GM23338 (cell line): ENCODE results near the gene KLHL40. TPM values are rescaled to one million over a fixed set of nuclear protein-coding genes. Genes with fewer than 3 reads are reported as not detected.
A peak's percentile ranks its signal among the peaks of the same experiment; 100 is the strongest.

Source experiments
- ATAC-seq: fragments of 200-7000 bp; cut with Tn5 transposase; 3 replicates; pipeline ENCODE4 v1.9.1; 2020
- DNase-seq: peaks from one replicate; pipeline ENCODE4 v3.0.0-alpha.2; 2015; ENCODE audit warnings: low spot score
- H2AFZ ChIP-seq: fragments of 200-600 bp; sonication (generic); 2 replicates; pipeline ENCODE4 v1.8.0; 2016; ENCODE audit warnings: antibody characterized with exemption, mild to moderate bottlenecking, moderate library complexity
- H3F3A ChIP-seq: fragments of 200-600 bp; sonication (generic); replicated peaks from 2 replicates; pipeline ENCODE4 v1.8.0; 2017; ENCODE audit warnings: antibody characterized with exemption, mixed run types, low read depth
- H3K27ac ChIP-seq: fragments of 200-600 bp; sonication (generic); 2 replicates; pipeline ENCODE4 v1.6.1; 2016; ENCODE audit warnings: low read depth
- H3K27me3 ChIP-seq: fragments of 200-600 bp; sonication (generic); 2 replicates; pipeline ENCODE4 v1.8.0; 2016; ENCODE audit warnings: mild to moderate bottlenecking, mixed run types, moderate library complexity; ENCODE audit not compliant: insufficient read depth
- H3K36me3 ChIP-seq: fragments of 200-600 bp; sonication (generic); 2 replicates; pipeline ENCODE4 v1.8.0; 2016; ENCODE audit warnings: mild to moderate bottlenecking; ENCODE audit not compliant: insufficient read depth
- H3K4me1 ChIP-seq: fragments of 200-600 bp; sonication (generic); 2 replicates; pipeline ENCODE4 v1.8.0; 2016; ENCODE audit warnings: mild to moderate bottlenecking, moderate library complexity; ENCODE audit not compliant: insufficient read depth
- H3K4me2 ChIP-seq: fragments of 200-600 bp; sonication (generic); 2 replicates; pipeline ENCODE4 v1.7.1; 2017; ENCODE audit warnings: mixed run types
- H3K4me3 ChIP-seq: fragments of 200-600 bp; sonication (generic); 2 replicates; pipeline ENCODE4 v1.6.1; 2016; ENCODE audit warnings: mixed run types
- H3K79me2 ChIP-seq: fragments of 200-600 bp; sonication (generic); replicated peaks from 2 replicates; pipeline ENCODE4 v1.8.0; 2017; ENCODE audit warnings: mild to moderate bottlenecking; ENCODE audit not compliant: insufficient read depth
- H3K9me2 ChIP-seq: fragments of 200-600 bp; sonication (generic); 2 replicates; pipeline ENCODE4 v1.8.0; 2017; ENCODE audit not compliant: insufficient read depth
- H4K20me1 ChIP-seq: fragments of 200-600 bp; sonication (generic); replicated peaks from 2 replicates; pipeline ENCODE4 v1.8.0; 2017; ENCODE audit warnings: mild to moderate bottlenecking; ENCODE audit not compliant: insufficient read depth
- H3K27ac Mint-ChIP-seq: 2 replicates; pipeline ENCODE4 v1.8.0; 2020; ENCODE audit warnings: inconsistent platforms, mild to moderate bottlenecking, moderate library complexity, mixed read lengths
- H3K27me3 Mint-ChIP-seq: 3 replicates; pipeline ENCODE4 v1.8.0; 2022; ENCODE audit warnings: low read depth, mild to moderate bottlenecking, moderate library complexity, mixed read lengths, inconsistent platforms; ENCODE audit not compliant: insufficient read depth, poor library complexity
- H3K36me3 Mint-ChIP-seq: 3 replicates; pipeline ENCODE4 v1.8.0; 2021; ENCODE audit warnings: low read depth, mild to moderate bottlenecking, inconsistent platforms, moderate library complexity, mixed read lengths
- H3K4me1 Mint-ChIP-seq: 3 replicates; pipeline ENCODE4 v1.8.0; 2020; ENCODE audit warnings: mild to moderate bottlenecking, inconsistent platforms, mixed read lengths
- H3K4me3 Mint-ChIP-seq: 3 replicates; pipeline ENCODE4 v1.8.0; 2021; ENCODE audit warnings: moderate library complexity, mild to moderate bottlenecking, inconsistent platforms, mixed read lengths
- H3K9me3 Mint-ChIP-seq: 3 replicates; pipeline ENCODE4 v1.8.0; 2020; ENCODE audit warnings: moderate library complexity, mild to moderate bottlenecking, inconsistent platforms, mixed read lengths
- CREB1 ChIP-seq: fragments of 250-450 bp; sonication (Bioruptor Pico); IDR thresholded peaks from 2 replicates; pipeline ENCODE4 v1.5.0; 2020; ENCODE audit warnings: low read depth, mild to moderate bottlenecking, moderate library complexity
- CTCF ChIP-seq, 2 experiments: fragments of 200-600 bp in 1 of 2; sonication (generic) in 1 of 2; conservative IDR thresholded peaks; 2 replicates each; pipeline versions ENCODE4 v1.5.1 to v1.6.1; 2016 to 2017; ENCODE audit warnings: antibody characterized with exemption in 2 of 2, low read depth in 2 of 2, mild to moderate bottlenecking in 2 of 2, moderate library complexity in 1 of 2
- EZH2 ChIP-seq: fragments of 200-600 bp; sonication (generic); IDR thresholded peaks from one replicate; pipeline ENCODE4 v1.8.0; 2017; ENCODE audit warnings: antibody characterized with exemption, mild to moderate bottlenecking, low read depth; ENCODE audit not compliant: unreplicated experiment
- EZH2phosphoT487 ChIP-seq: fragments of 200-600 bp; sonication (generic); IDR thresholded peaks from one replicate; pipeline ENCODE4 v1.8.1; 2018; ENCODE audit warnings: antibody characterized with exemption; ENCODE audit not compliant: unreplicated experiment
- JUNB ChIP-seq: IDR thresholded peaks from one replicate; pipeline ENCODE4 v1.6.1; 2016; ENCODE audit warnings: antibody characterized with exemption; ENCODE audit not compliant: unreplicated experiment
- NANOG ChIP-seq: IDR thresholded peaks from 2 replicates; pipeline ENCODE4 v1.6.1; 2016; ENCODE audit warnings: antibody characterized with exemption, borderline replicate concordance
- POLR2AphosphoS5 ChIP-seq: IDR thresholded peaks from 2 replicates; pipeline ENCODE4 v1.6.1; 2016; ENCODE audit warnings: antibody characterized with exemption, low read depth
- STAT1 ChIP-seq: IDR thresholded peaks from one replicate; pipeline ENCODE4 v1.6.1; 2016; ENCODE audit warnings: antibody characterized with exemption; ENCODE audit not compliant: unreplicated experiment
- ZNF114 ChIP-seq: fragments of 250-450 bp; sonication (Bioruptor Pico); IDR thresholded peaks from 2 replicates; pipeline ENCODE4 v1.5.0; 2020; ENCODE audit warnings: mild to moderate bottlenecking, moderate library complexity
- ZNF331 ChIP-seq: fragments of 250-450 bp; sonication (Bioruptor Pico); IDR thresholded peaks from 2 replicates; pipeline ENCODE4 v1.5.0; 2020; ENCODE audit warnings: low read depth, mild to moderate bottlenecking, moderate library complexity
- polyA plus RNA-seq: library from polyadenylated mRNA; unstranded; fragments of >200 nt; fragmentation: Nextera tagmentation; extraction: Ambion mirVana; gene quantifications from 2 replicates; pipeline ENCODE4 v1.2.1, GENCODE V29; 2016
- total RNA-seq: library from RNA; depleted of rRNA; stranded (reverse); fragments of >200 nt; shearing (Covaris generic); gene quantifications from 2 replicates; pipeline ENCODE4 v1.2.3, GENCODE V29; 2014
- TF ChIP-seq, protein P1 (sequence below): fragments of 250-450 bp; sonication (Bioruptor Pico); IDR thresholded peaks from 2 replicates; pipeline ENCODE4 v1.5.0; 2020; ENCODE audit warnings: mild to moderate bottlenecking, moderate library complexity
- TF ChIP-seq, protein P2 (sequence below): IDR thresholded peaks from one replicate; pipeline ENCODE4 v1.6.1; 2018; ENCODE audit warnings: antibody characterized with exemption; ENCODE audit not compliant: unreplicated experiment
- TF ChIP-seq, protein P3 (sequence below): IDR thresholded peaks from 2 replicates; pipeline ENCODE4 v1.6.1; 2016; ENCODE audit warnings: antibody characterized with exemption

KLHL40 gene
- total and polyA plus RNA-seq, 2 experiments from 2014 or later: not detected

GRCh38 chr3:42649783-42650182, 35.6 kb upstream of the KLHL40 start:
- H3K4me2 ChIP-seq: no peak overlapping the region
- no peak overlapping the region for H2AFZ ChIP-seq
- H3K27me3 ChIP-seq: no peaks in the 10 kb centered on the region
- no peaks in the 10 kb centered on the region; the same call in 1 of the 2 replicates for H4K20me1 ChIP-seq
- no peak overlapping the region for H3K27ac Mint-ChIP-seq
- H3K4me3 ChIP-seq: no peak overlapping the region
- no peaks in the 10 kb centered on the region for H3K9me2 ChIP-seq
- peaks cover 46% of the 10 kb centered on the region for H3K4me1 Mint-ChIP-seq
- TF ChIP-seq NANOG (no peak), STAT1 (no peak), ZNF331 (CRISPR knock-in tag) (no peak), EZH2phosphoT487 (no peak), JUNB (no peak), EZH2 (no peak), ZNF114 (CRISPR knock-in tag) (no peak), POLR2AphosphoS5 (no peak), CTCF (conservative IDR thresholded peaks at IDR 0.05; ENCODE audit: low read depth in 2 of 2) (no peak), CREB1 (CRISPR knock-in tag) (no peak)
- TF ChIP-seq, protein P1, sequence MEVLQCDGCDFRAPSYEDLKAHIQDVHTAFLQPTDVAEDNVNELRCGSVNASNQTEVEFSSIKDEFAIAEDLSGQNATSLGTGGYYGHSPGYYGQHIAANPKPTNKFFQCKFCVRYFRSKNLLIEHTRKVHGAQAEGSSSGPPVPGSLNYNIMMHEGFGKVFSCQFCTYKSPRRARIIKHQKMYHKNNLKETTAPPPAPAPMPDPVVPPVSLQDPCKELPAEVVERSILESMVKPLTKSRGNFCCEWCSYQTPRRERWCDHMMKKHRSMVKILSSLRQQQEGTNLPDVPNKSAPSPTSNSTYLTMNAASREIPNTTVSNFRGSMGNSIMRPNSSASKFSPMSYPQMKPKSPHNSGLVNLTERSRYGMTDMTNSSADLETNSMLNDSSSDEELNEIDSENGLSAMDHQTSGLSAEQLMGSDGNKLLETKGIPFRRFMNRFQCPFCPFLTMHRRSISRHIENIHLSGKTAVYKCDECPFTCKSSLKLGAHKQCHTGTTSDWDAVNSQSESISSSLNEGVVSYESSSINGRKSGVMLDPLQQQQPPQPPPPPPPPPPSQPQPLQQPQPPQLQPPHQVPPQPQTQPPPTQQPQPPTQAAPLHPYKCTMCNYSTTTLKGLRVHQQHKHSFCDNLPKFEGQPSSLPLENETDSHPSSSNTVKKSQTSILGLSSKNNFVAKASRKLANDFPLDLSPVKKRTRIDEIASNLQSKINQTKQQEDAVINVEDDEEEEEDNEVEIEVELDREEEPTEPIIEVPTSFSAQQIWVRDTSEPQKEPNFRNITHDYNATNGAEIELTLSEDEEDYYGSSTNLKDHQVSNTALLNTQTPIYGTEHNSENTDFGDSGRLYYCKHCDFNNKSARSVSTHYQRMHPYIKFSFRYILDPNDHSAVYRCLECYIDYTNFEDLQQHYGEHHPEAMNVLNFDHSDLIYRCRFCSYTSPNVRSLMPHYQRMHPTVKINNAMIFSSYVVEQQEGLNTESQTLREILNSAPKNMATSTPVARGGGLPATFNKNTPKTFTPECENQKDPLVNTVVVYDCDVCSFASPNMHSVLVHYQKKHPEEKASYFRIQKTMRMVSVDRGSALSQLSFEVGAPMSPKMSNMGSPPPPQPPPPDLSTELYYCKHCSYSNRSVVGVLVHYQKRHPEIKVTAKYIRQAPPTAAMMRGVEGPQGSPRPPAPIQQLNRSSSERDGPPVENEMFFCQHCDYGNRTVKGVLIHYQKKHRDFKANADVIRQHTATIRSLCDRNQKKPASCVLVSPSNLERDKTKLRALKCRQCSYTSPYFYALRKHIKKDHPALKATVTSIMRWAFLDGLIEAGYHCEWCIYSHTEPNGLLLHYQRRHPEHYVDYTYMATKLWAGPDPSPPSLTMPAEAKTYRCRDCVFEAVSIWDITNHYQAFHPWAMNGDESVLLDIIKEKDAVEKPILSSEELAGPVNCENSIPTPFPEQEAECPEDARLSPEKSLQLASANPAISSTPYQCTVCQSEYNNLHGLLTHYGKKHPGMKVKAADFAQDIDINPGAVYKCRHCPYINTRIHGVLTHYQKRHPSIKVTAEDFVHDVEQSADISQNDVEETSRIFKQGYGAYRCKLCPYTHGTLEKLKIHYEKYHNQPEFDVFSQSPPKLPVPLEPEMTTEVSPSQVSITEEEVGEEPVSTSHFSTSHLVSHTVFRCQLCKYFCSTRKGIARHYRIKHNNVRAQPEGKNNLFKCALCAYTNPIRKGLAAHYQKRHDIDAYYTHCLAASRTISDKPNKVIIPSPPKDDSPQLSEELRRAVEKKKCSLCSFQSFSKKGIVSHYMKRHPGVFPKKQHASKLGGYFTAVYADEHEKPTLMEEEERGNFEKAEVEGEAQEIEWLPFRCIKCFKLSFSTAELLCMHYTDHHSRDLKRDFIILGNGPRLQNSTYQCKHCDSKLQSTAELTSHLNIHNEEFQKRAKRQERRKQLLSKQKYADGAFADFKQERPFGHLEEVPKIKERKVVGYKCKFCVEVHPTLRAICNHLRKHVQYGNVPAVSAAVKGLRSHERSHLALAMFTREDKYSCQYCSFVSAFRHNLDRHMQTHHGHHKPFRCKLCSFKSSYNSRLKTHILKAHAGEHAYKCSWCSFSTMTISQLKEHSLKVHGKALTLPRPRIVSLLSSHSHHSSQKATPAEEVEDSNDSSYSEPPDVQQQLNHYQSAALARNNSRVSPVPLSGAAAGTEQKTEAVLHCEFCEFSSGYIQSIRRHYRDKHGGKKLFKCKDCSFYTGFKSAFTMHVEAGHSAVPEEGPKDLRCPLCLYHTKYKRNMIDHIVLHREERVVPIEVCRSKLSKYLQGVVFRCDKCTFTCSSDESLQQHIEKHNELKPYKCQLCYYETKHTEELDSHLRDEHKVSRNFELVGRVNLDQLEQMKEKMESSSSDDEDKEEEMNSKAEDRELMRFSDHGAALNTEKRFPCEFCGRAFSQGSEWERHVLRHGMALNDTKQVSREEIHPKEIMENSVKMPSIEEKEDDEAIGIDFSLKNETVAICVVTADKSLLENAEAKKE: no peak
- TF ChIP-seq, protein P2, sequence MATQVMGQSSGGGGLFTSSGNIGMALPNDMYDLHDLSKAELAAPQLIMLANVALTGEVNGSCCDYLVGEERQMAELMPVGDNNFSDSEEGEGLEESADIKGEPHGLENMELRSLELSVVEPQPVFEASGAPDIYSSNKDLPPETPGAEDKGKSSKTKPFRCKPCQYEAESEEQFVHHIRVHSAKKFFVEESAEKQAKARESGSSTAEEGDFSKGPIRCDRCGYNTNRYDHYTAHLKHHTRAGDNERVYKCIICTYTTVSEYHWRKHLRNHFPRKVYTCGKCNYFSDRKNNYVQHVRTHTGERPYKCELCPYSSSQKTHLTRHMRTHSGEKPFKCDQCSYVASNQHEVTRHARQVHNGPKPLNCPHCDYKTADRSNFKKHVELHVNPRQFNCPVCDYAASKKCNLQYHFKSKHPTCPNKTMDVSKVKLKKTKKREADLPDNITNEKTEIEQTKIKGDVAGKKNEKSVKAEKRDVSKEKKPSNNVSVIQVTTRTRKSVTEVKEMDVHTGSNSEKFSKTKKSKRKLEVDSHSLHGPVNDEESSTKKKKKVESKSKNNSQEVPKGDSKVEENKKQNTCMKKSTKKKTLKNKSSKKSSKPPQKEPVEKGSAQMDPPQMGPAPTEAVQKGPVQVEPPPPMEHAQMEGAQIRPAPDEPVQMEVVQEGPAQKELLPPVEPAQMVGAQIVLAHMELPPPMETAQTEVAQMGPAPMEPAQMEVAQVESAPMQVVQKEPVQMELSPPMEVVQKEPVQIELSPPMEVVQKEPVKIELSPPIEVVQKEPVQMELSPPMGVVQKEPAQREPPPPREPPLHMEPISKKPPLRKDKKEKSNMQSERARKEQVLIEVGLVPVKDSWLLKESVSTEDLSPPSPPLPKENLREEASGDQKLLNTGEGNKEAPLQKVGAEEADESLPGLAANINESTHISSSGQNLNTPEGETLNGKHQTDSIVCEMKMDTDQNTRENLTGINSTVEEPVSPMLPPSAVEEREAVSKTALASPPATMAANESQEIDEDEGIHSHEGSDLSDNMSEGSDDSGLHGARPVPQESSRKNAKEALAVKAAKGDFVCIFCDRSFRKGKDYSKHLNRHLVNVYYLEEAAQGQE: no peak
- TF ChIP-seq, protein P3, sequence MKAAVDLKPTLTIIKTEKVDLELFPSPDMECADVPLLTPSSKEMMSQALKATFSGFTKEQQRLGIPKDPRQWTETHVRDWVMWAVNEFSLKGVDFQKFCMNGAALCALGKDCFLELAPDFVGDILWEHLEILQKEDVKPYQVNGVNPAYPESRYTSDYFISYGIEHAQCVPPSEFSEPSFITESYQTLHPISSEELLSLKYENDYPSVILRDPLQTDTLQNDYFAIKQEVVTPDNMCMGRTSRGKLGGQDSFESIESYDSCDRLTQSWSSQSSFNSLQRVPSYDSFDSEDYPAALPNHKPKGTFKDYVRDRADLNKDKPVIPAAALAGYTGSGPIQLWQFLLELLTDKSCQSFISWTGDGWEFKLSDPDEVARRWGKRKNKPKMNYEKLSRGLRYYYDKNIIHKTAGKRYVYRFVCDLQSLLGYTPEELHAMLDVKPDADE: no peak
- H3F3A ChIP-seq: no peaks in the 10 kb centered on the region
- H3K27me3 Mint-ChIP-seq: peaks cover 11% of the 10 kb centered on the region
- H3K36me3 ChIP-seq: peaks cover 14% of the 10 kb centered on the region; the same call in 1 of the 2 replicates
- no peaks in the 10 kb centered on the region for H3K79me2 ChIP-seq
- H3K36me3 Mint-ChIP-seq: peaks cover 42% of the 10 kb centered on the region
- peak overlapping the region; percentile 59; the same call in 1 of the 2 replicates for H3K27ac ChIP-seq
- DNase-seq (no peak), ATAC-seq (no peak)
- peaks cover 24% of the 10 kb centered on the region; the same call in 1 of the 2 replicates for H3K4me1 ChIP-seq
- H3K4me3 Mint-ChIP-seq: no peak overlapping the region
- no peaks in the 10 kb centered on the region; the same call in 2 of the 3 replicates for H3K9me3 Mint-ChIP-seq
